ENCODE data around the gene AKAP5. TPM values are rescaled to one million over a fixed set of nuclear protein-coding genes. Genes with fewer than 3 reads are reported as not detected.
"Not testable (repeated sequence)": the region's sequence is repeated elsewhere in the genome, so short reads cannot be mapped to it uniquely, and the experiment has no call there.

The AKAP5 gene
- total RNA-seq, 1 experiment from 2014 or later = 0.81 TPM

DNA sequence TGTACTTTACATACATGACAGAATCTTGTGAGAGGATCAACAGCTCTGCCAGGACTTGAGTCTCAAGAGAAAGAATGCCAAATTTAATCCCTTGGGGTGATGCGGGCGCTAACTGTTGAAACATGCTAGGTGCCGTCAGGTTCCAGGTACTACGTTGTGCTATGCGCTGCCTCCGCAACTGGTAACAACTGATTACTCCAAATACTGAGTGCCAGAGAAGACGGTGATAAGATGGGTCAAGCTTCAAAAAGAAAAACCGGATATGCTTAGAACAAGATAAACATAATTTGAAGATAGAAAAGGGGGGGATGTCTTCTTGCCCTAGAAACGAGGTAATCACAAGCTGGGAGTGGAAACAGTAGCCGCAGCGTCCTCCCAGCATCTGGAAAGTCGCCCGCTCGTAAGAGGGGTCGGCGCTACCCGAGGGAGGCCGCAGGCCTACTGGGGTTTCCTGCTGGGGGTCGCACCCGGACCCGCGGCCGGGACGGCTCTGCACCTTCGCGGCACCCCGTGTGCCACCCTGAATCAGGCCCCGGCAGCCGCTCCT lies 37.7 kb downstream of the AKAP5 start:
- DNase-seq (ENCODE audit: low spot score) = no peak

DNA sequence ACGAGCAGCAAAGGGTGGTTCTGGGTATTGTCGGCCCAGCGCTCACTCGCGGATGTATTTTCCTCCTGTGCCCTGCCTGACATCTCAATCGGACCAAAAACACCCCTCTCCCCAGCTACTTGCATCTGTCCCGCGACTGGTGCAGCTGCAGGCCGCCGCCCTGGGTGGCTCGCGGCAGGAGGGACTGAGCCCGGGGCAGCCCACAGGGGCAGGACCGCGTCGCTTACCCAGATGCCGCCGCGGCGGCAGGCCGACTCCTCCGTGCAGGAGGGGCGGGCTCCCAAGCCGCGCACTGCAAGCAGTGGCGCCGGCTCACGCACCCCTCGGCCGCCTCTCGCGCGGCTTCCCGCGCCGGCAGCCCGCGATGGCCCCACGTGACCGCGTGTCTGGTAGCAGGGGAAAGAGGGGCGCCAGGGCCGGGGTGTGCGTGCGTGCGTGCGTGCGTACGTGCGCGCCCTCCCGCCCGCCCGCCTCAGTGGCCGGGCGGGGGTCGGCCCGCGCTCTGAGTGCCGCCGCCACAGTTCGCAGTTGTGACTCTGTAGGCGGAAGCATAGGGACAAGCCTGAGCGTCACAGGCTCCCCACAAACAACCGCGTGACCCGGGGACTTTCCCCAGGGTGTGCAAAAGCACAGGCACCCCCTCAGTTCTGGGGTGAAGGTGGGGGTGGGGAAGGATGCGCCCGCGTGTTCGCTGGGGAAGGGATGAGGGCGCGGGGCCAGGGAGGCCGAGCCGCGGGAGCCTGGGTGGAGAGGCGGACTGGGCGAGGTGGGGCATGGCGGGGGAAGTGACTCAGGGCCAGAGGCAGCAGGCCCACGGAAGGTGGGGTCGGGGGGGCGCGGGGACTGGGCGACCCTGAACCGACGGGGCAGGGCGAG lies 38.4 kb downstream of the AKAP5 start, which contains the start of gene ZBTB25:
TSS of gene ZBTB25 (minus strand) at position 405 of the 876 bp plus-strand sequence. CDS start 13,305 bp downstream, outside the sequence.
- peak; percentile 87 for DNase-seq (ENCODE audit: low spot score)

DNA sequence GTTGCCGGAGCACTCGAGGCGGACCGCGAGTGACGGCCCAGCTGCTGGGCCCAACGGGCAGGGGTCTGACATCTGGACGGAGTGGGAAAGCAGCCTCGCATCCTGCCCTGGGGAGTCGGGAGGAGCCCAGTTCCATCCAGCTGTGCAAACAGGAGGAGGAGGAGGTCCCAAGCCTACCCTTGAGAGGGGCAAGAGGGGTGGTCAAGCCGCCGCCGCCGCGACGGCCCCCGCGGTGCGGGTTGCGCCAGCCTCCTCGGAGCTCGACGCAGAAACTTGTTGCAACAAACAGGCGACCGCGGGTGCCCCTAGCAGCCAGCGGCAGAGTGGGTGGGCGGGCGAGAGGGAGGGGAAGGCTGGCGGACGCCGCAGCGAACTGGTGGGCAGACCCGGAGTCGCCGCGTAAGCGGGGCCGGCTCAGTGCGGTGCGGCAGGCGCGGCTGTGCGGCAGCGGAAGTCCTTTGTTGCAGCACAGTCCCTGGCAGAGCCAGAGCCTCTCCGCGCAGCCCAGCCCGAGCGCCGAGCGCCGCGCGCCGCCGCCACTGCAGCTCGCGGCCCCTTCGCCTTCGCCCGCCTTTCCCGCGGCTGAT lies 39.1 kb downstream of the AKAP5 start, which contains the start of gene ZBTB1:
TSS of gene ZBTB1 (plus strand) at position 461 of the 587 bp plus-strand sequence. CDS start 16,735 bp downstream, outside the sequence.
- DNase-seq (ENCODE audit: low spot score) = peak; percentile 70

DNA sequence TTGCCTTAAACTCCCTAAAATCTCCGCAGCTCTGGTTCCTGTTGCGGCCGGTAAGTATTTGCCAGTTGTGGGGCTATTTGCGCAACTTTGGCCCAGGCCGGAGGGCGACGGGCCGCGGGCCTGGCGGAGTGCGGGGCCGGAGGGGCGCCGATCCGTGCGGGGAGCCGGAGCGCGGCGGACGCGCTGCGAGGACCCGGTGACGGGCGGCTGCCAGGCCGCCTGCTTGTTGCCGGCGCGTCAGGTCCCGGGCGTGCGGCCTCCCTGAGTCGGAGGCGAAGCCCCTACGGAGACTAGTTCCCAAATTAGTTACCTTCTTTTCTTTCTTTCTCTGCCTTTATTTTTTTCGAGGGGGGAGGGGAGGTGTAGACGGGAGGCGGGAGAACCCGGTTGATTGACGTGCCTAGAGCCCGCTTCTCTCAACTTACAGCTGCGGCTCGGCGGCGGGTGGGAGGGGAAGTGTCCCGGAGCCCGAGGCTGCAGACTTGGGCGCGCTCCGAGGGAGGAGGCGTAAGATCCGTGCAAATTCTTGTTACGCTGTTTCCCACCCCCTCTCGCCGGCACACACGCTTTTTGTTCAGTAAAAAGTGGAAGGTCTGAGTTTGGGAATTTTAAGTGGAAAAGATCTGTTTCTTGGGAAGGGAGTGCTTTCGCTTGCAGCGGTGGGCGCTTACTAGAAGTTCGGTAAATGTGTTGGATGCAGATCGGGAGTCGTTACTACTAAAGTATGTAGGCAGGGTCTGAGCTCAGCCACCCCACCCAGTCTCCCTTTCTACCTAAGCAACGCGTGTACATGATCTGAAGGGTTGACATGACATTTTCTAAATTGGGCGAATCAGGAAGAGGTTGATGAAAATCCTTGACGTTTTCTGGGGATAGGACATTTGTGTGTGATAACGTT lies 39.8 kb downstream of the AKAP5 start:
- peak; percentile 84 for DNase-seq (ENCODE audit: low spot score)

DNA sequence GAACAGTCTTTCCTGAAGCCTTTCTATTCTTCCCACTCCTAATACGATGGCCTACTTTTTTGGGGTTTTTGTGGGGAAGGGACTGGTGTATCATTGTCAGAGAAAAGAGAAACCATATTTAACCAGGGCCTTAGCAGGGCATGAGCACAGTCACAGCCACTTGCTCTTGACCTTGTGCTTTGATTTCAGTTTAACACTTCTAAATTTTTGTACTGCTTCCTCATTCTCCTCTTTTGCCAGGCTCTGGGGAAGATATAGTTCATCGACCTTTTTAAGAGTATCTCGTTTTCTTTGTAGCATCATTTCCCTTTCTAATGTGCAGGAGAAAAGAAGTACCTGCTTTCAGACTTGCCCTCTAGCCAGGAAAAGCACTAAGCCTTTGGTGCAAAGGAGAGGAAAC lies 41.4 kb downstream of the AKAP5 start:
- no peak for DNase-seq (ENCODE audit: low spot score)

DNA sequence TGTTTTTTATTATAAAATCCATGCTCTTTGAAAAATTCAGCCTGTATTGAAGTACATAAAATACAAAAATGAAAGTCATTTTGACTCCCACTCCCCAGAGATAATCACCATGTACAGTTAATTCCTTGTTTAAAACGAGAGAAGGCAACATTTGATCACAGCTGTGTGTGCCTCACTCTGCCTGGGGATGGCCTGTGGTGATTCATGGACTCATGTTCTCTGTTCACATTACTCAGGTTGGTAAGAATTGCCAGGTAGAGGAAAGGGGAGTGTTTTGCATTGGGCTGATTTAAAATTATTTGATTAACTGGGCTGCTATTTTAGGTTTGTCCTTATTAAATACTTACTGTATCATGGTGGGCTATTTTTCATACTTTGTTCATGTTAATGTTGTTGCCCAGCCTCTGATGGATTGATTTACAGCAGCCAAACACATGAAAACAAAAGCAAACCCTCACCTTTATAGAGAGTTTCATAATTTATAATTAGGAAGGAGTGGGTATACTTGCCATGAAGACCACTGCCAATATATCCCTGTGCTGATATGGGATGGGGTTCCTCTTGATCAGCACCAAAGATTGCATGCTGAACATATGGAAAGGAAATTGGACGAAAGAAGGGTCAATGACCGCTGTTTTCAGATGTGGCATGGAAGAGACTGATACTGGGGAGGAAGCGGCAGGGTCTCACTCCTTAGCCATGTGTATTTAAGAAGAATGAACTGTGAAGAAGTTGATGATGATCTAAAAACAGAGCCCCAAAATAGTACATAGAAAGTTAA lies 42.3 kb downstream of the AKAP5 start:
- DNase-seq (ENCODE audit: low spot score) = no peak

DNA sequence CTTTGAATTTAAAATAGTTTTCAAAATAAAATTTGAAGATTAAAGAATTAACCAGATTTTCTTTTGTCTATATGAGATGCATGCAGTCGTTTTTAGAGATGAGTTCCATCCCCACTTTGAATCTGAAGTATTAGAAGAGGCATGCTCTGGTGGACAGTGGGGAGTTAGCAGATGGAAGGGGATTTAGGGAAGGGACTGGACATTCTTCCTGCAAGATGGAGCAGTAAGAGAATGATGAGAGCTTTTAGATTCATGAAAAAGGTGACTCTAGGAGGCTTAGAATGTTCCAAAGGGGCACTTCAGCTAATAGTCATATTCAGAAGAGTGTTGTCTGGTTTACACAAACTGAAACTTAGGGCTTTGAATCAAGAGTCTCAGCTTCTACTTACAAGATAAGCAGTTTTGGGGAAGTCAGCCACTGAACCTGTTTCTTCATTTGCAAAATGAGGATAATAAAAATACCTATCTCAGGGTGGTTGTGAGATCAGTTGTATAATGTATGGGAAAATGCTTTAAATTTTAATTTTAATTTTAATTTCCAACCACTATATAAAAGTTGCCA lies 43.0 kb downstream of the AKAP5 start:
- DNase-seq (ENCODE audit: low spot score) = no peak

DNA sequence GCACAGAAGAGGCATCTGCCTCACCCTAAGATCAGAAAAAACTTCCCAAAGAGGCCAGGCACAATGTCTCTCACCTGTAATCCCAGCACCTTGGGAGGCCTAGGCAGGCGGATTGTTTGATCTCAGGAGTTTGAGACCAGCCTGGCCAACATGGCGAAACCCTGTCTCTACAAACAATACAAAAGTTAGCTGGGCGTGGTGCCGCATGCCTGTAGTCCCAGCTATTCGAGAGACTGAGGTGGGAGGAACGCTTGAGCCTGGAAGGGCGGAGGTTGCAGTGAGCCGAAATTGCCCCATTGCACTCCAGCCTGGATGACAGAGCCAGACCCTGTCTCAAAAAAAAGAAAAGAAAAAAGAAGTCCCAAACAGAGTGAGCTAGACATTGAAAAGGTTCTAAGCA lies 43.7 kb downstream of the AKAP5 start:
- no peak for DNase-seq (ENCODE audit: low spot score)

DNA sequence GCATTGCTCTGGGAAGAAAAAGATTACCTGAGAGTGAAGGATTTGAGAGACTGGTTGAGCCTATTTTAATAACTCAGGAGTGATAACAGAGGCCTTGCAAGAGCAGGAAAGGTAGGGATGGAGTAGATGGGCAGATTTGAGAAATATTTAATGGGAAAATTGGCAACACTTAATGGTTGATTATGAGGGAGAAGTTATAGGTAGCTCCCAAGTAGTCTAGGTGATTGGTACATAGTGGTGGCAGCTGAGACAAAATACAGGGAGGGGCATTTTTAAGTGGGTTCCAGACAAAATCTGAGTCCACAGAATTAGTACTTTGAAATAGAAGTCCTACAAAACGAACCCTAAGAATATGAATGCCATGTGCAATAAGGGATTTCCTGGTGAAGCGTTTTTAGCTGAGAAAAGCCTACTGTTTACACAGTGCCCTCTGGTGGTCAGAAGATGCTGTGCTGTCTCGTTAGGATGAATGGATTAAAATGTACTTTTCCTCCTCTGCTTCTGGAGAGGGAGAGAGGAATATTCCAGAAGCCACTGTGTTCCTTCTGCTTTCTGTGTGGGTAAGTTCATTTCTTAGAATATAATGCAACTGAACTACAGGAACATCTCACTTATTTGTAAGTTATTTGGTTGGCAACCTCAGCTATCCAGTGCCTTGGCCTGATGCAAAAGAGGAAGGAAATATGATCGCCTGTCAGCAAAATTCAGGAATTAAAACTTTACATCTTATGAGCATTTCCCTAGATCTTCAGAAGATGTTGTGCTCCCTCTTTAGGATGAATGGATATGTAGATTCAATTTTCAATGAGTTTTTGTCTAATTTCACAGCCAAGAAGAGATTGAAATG lies 45.7 kb downstream of the AKAP5 start:
- peak; percentile 59 for DNase-seq (ENCODE audit: low spot score)

DNA sequence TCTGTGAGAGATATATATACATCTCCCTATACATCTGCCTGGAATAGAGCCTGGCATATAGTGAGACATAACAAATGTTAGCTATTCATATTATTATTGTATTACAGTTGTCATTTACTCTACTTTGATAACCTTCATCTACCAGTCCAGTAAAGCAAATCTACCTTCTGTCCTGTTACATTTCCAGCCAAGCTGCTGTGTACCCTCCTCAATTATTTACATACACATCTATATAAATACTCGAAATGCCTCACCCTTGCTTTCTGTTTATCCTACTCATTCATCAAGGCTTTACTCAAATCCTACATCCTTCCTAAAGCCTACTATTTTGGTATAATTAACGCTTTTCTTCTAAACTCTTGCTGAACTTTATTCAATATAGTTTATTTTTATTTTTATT lies 48.0 kb downstream of the AKAP5 start:
- DNase-seq (ENCODE audit: low spot score) = no peak

DNA sequence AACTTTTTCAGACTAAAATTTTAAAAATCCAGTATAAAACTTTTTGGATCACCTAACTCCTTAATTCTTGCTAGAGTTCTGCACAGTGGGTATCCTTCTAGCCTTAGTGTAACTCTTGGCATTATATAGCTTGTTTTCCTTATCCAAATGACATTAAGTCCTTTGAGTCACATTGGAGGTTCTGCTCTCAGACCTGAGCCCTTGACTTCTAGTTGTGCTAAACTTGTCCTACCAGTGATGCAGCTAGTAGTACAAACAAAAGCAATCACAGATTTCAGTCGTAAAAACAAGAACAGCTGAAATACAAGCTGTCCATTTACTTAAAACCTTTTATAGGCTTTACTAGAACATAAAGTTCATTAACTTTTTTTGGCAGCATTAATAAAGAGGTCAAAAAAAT lies 49.8 kb downstream of the AKAP5 start:
- DNase-seq (ENCODE audit: low spot score) = no peak

DNA sequence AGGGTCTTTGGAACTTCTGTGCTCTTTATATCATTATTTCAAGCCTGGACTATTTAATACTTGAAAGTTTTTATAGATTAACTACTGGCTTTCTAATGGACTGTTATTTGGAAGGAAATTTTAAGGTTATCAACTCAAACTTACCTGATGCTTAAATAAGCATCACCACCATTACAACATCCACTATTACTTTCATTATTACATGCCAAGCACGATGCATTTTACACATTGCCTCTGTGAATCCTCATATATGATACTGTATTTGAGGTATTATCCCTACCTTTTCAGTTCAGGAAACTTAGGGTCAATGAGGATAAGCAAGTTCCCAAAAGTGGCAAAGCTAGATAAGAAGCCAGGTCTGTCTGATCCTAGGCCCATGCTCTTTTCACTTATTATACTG lies 51.7 kb downstream of the AKAP5 start:
- no peak for DNase-seq (ENCODE audit: low spot score)

DNA sequence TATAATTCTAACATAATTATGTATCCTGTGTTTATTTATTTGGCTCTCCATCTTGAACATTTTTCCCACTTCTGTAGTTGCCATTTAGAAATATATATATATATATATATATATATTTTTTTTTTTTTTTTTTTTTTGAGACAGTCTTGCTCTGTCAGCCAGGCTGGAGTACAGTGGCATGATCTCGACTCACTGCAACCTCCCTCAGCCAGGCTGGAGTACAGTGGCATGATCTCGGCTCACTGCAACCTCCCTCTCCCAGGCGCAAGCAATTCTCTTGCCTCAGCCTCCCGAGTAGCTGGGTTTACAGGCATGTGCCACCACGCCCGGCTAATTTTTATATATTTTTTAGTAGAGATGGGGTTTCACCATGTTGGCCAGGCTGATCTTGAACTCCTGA lies 52.4 kb downstream of the AKAP5 start:
- not testable (repeated sequence) for DNase-seq (ENCODE audit: low spot score)

DNA sequence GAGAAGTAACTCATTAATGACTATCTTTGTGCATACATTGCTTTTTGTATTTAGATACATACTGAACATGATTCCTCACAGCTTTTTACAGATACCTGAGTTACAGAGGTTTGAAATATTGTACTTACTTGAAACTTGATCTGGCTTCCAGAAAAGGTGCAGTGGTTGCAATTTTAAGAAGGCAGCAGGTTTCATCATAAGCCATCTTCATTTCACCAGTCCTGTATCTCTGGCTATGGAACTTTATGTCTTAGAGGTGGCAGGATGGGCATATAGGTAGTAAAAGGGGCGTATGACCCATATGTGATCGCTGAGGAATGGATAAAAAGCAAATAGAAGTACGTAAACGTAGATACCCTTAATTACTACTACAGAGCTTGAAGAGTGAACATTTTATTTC lies 52.9 kb downstream of the AKAP5 start:
- no peak for DNase-seq (ENCODE audit: low spot score)

DNA sequence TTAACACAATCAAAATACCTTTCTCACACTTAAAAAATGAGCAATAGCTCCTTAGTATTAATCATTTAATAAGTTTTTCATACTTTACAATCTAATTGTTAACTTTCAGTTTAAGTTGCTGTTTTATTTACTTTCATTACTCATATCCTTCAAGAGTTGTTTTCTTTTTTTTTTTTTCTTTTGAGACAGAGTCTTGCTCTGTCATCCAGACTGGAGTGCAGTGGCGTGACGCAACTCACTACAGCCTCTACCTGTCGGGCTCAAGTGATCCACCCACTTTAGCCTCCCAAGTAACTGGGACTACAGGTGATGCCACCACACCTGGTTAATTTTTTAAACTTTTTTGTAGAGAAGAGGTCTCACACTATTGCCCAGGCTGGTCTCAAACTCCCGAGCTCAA lies 55.4 kb downstream of the AKAP5 start:
- DNase-seq (ENCODE audit: low spot score) = no peak

DNA sequence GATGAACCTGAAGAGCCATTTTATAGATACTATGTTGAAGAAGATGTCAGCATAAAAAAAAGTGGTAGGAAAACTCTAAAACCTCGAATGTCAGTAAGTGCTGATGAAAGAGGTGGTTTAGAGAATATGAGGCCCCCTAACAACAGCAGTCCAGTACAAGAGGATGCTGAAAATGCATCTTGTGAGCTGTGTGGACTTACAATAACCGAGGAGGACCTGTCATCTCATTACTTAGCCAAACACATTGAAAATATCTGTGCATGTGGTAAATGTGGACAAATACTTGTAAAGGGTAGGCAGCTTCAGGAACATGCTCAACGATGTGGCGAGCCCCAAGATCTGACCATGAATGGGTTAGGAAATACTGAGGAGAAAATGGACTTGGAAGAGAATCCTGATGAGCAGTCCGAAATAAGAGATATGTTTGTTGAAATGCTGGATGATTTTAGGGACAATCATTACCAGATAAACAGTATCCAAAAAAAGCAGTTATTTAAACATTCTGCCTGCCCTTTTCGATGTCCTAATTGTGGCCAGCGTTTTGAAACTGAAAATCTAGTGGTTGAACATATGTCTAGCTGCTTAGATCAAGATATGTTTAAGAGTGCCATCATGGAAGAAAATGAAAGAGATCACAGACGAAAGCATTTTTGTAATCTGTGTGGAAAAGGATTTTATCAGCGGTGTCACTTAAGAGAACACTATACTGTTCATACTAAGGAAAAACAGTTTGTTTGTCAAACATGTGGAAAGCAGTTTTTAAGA lies 57.5 kb downstream of the AKAP5 start:
- no peak for DNase-seq (ENCODE audit: low spot score)
